Small intestine (tissue), 7 donors: ENCODE measurements around the gene SMYD3. TPM values are rescaled to one million over a fixed set of nuclear protein-coding genes. Genes with fewer than 3 reads are reported as not detected.

Experiments used
- DNase-seq, 2 donors: peaks; one replicate each; pipeline versions ENCODE4 v3.0.0 to v3.0.0-alpha.2; 2013
- FAIRE-seq: peaks from 2 replicates; lab custom pipeline; 2012; peaks lifted over from hg19 to GRCh38; lab: Jason Lieb, UNC
- H3K27ac ChIP-seq, 3 donors: one replicate each; pipeline ENCODE4 v1.5.1; 2013; ENCODE audit warnings: low read length in 2 of 3, mild to moderate bottlenecking in 2 of 3, control low read depth in 1 of 3, inconsistent platforms in 1 of 3, low read depth in 1 of 3, moderate library complexity in 1 of 3
- H3K27me3 ChIP-seq, 3 donors: one replicate each; pipeline ENCODE4 v1.6.1; 2013; ENCODE audit warnings: low read length in 3 of 3, inconsistent platforms in 1 of 3; ENCODE audit not compliant: control insufficient read depth in 3 of 3, insufficient read depth in 3 of 3
- H3K36me3 ChIP-seq, 3 donors: one replicate each; pipeline ENCODE4 v1.6.1; 2013; ENCODE audit warnings: low read length in 3 of 3, inconsistent platforms in 1 of 3, low read depth in 1 of 3, mild to moderate bottlenecking in 1 of 3, moderate library complexity in 1 of 3; ENCODE audit not compliant: control insufficient read depth in 3 of 3, insufficient read depth in 2 of 3
- H3K4me1 ChIP-seq, 3 donors: one replicate each; pipeline ENCODE4 v1.6.1; 2013; ENCODE audit warnings: low read length in 2 of 3, inconsistent platforms in 1 of 3, low read depth in 1 of 3, mild to moderate bottlenecking in 1 of 3, moderate library complexity in 1 of 3; ENCODE audit not compliant: control insufficient read depth in 3 of 3, insufficient read depth in 2 of 3
- H3K4me3 ChIP-seq, 3 donors: one replicate each; pipeline ENCODE4 v1.5.1; 2013; ENCODE audit warnings: low read length in 3 of 3, control low read depth in 1 of 3, inconsistent platforms in 1 of 3, low read depth in 1 of 3, mild to moderate bottlenecking in 1 of 3, moderate library complexity in 1 of 3
- H3K9me3 ChIP-seq, 2 donors: one replicate each; pipeline ENCODE4 v1.6.1; 2013; ENCODE audit warnings: low read depth in 1 of 2, low read length in 1 of 2; ENCODE audit not compliant: control insufficient read depth in 2 of 2, insufficient read depth in 1 of 2
- WGBS, 3 donors: extraction: QIAGEN DNeasy Blood & Tissue Kit; methylation state at CpG; one replicate each; pipeline ENCODE4 v1.1.7; 2013; 5-methylcytosine and 5-hydroxymethylcytosine counted together
- polyA plus RNA-seq, 4 donors: library from polyadenylated mRNA; stranded (reverse) in 3 of 4; unstranded in 1 of 4; fragments of 200-250 nt in 3 of 4; fragments of 120-200 nt in 1 of 4; gene quantifications; one replicate each; pipeline versions ENCODE4 v1.2.1 to v1.2.3, GENCODE V29; 2013
- donor health status: healthy with polysubstance abuse.
- donor health status: control.
- donor health status: control.
- donor health status: Bipolar disorder and iron deficiency.
- donor health status: healthy.

The SMYD3 gene
- polyA plus RNA-seq, 4 donors: 5.4 to 10.1 (median 8.5) TPM

GRCh38 chr1:246427611-246428010 lies 79.5 kb downstream of the SMYD3 start:
- no peaks in the 10 kb centered on the region for H3K36me3 ChIP-seq
- no peak overlapping the region for H3K4me3 ChIP-seq
- 92 to 100% (median 97%) methylated on average over 3 of the region's 3 CpGs for WGBS, 3 donors
- FAIRE-seq (no peak), DNase-seq (no peak)
- no peak overlapping the region for H3K27ac ChIP-seq
- H3K9me3 ChIP-seq: no peaks in the 10 kb centered on the region
- H3K27me3 ChIP-seq: no peaks in the 10 kb centered on the region
- H3K4me1 ChIP-seq: peaks cover 0 to 3% (median 2%) of the 10 kb centered on the region in 3 donors

GRCh38 chr1:246425895-246426294 lies 81.2 kb downstream of the SMYD3 start:
- H3K36me3 ChIP-seq: no peaks in the 10 kb centered on the region
- FAIRE-seq (peak; percentile 39), DNase-seq (peak; percentile 39 to 60)
- H3K9me3 ChIP-seq: no peaks in the 10 kb centered on the region
- peak overlapping the region in 1 of 3 donors; percentile 50 for H3K27ac ChIP-seq
- WGBS, 3 donors: 20 to 67% (median 48%) methylated on average over 3 of the region's 3 CpGs
- H3K4me1 ChIP-seq: peaks cover 0 to 3% (median 2%) of the 10 kb centered on the region in 3 donors
- H3K27me3 ChIP-seq: no peaks in the 10 kb centered on the region
- H3K4me3 ChIP-seq: no peak overlapping the region

- no peaks in the 10 kb centered on the region for H3K36me3 ChIP-seq
- FAIRE-seq (no peak), DNase-seq (peak in 1 of 2 donors; percentile 6)
- H3K27me3 ChIP-seq: no peaks in the 10 kb centered on the region
- WGBS, 3 donors: 92 to 97% (median 96%) methylated on average over 7 of the region's 7 CpGs
- H3K4me3 ChIP-seq: no peak overlapping the region
- H3K9me3 ChIP-seq: no peaks in the 10 kb centered on the region
- H3K27ac ChIP-seq: no peak overlapping the region
- H3K4me1 ChIP-seq: peaks cover 0 to 3% (median 2%) of the 10 kb centered on the region in 3 donors
Observed at GRCh38 chr1:246425139-246425794, 81.8 kb downstream of the SMYD3 start.

GRCh38 chr1:246420300-246420699 lies 86.8 kb downstream of the SMYD3 start:
- DNase-seq (no peak), FAIRE-seq (no peak)
- Histone ChIP-seq H3K9me3 (peaks cover 1 to 13% of the 10 kb centered on the region in 2 donors), H3K36me3 (no peaks in the 10 kb centered on the region), H3K4me3 (no peak overlapping the region), H3K27ac (no peak overlapping the region), H3K4me1 (peaks cover 0 to 1% (median 1%) of the 10 kb centered on the region in 3 donors), H3K27me3 (no peaks in the 10 kb centered on the region)
- WGBS, 3 donors: 84 to 89% (median 84%) methylated on average over 3 of the region's 3 CpGs

GRCh38 chr1:246418565-246419312 lies 88.3 kb downstream of the SMYD3 start:
- H3K4me1 ChIP-seq: no peaks in the 10 kb centered on the region
- H3K9me3 ChIP-seq: peaks cover 1 to 13% of the 10 kb centered on the region in 2 donors
- no peaks in the 10 kb centered on the region for H3K36me3 ChIP-seq
- no peaks in the 10 kb centered on the region for H3K27me3 ChIP-seq
- DNase-seq (no peak), FAIRE-seq (no peak)
- 96 to 97% (median 97%) methylated on average over 19 of the region's 19 CpGs for WGBS, 3 donors
- H3K4me3 ChIP-seq: no peak overlapping the region
- no peak overlapping the region for H3K27ac ChIP-seq

- Histone ChIP-seq H3K9me3 (peaks cover 1 to 13% of the 10 kb centered on the region in 2 donors), H3K27ac (no peak overlapping the region), H3K4me1 (no peaks in the 10 kb centered on the region), H3K4me3 (no peak overlapping the region), H3K27me3 (no peaks in the 10 kb centered on the region), H3K36me3 (no peaks in the 10 kb centered on the region)
- WGBS, 3 donors: 93 to 96% (median 95%) methylated on average over 6 of the region's 6 CpGs
- no peak for DNase-seq
- FAIRE-seq: no peak
Observed at GRCh38 chr1:246417813-246418564, 89.1 kb downstream of the SMYD3 start.

- Histone ChIP-seq H3K9me3 (peaks cover 1 to 13% of the 10 kb centered on the region in 2 donors), H3K36me3 (no peaks in the 10 kb centered on the region), H3K27me3 (no peaks in the 10 kb centered on the region), H3K27ac (no peak overlapping the region), H3K4me1 (no peaks in the 10 kb centered on the region), H3K4me3 (no peak overlapping the region)
- DNase-seq (no peak), FAIRE-seq (no peak)
- 69 to 71% (median 71%) methylated on average over 4 of the region's 4 CpGs for WGBS, 3 donors
Observed at GRCh38 chr1:246417152-246417812, 89.8 kb downstream of the SMYD3 start.

- no peak for DNase-seq
- Histone ChIP-seq H3K27me3 (no peaks in the 10 kb centered on the region), H3K36me3 (no peaks in the 10 kb centered on the region), H3K9me3 (peaks cover 1 to 13% of the 10 kb centered on the region in 2 donors), H3K27ac (no peak overlapping the region), H3K4me1 (no peaks in the 10 kb centered on the region), H3K4me3 (no peak overlapping the region)
- FAIRE-seq: no peak
- 75 to 89% (median 79%) methylated on average over 1 of the region's 1 CpG for whole genome bisulfite sequencing, 3 donors
Observed at GRCh38 chr1:246416261-246416660, 90.8 kb downstream of the SMYD3 start.
